Kidney epithelial cell (primary cell): ENCODE measurements around the gene NMNAT2. TPM values are rescaled to one million over a fixed set of nuclear protein-coding genes. Genes with fewer than 3 reads are reported as not detected.

Source experiments
- DNase-seq: peaks from one replicate; pipeline ENCODE4 v3.0.0-alpha.2; 2010; ENCODE audit warnings: low read depth
- H3K27me3 ChIP-seq: 2 replicates; pipeline ENCODE4 v1.6.0; 2011; ENCODE audit warnings: low read length; ENCODE audit not compliant: control insufficient read depth, insufficient read depth
- H3K36me3 ChIP-seq: 2 replicates; pipeline ENCODE4 v1.5.1; 2011; ENCODE audit warnings: low read length; ENCODE audit not compliant: control insufficient read depth, insufficient read depth
- H3K4me3 ChIP-seq: 2 replicates; pipeline ENCODE4 v1.5.1; 2011; ENCODE audit warnings: low read depth, mild to moderate bottlenecking, control low read depth, low read length
- total RNA-seq: library from RNA; depleted of rRNA; stranded (reverse); fragments of >200 nt; gene quantifications from 2 replicates; pipeline ENCODE4 v1.2.3, GENCODE V29; 2015
- TF ChIP-seq, protein P1 (sequence below): IDR thresholded peaks from 2 replicates; pipeline ENCODE4 v1.5.1; 2011; ENCODE audit warnings: mild to moderate bottlenecking, moderate library complexity, low read length, control low read depth, inconsistent platforms; ENCODE audit not compliant: insufficient read depth, poor library complexity, severe bottlenecking

NMNAT2 gene
- total RNA-seq, 1 donor from 2014 or later = 1.0 TPM

DNA sequence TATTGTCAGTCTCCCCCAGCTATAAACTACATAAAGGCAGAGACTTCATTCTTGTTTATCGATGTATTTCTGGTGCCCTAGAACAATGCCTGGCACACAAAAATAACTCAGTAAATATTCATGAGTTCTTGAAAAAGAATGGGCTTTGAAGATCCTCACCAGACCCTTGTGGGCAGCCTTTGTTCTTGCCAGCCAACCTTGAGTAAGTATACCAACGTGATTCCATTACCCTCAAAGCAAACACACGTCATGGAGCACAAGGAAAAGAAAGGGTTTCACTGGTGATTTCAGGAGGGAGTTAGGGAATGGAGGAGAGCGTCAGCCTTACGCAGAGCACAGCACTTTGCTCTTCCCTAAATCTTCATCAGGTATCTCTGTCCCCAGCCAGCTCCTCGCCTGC is 29.4 kb downstream of the NMNAT2 start:
- Histone ChIP-seq H3K36me3 (no peaks in the 10 kb centered on the region), H3K4me3 (no peak overlapping the region), H3K27me3 (no peaks in the 10 kb centered on the region)
- TF ChIP-seq, protein P1, sequence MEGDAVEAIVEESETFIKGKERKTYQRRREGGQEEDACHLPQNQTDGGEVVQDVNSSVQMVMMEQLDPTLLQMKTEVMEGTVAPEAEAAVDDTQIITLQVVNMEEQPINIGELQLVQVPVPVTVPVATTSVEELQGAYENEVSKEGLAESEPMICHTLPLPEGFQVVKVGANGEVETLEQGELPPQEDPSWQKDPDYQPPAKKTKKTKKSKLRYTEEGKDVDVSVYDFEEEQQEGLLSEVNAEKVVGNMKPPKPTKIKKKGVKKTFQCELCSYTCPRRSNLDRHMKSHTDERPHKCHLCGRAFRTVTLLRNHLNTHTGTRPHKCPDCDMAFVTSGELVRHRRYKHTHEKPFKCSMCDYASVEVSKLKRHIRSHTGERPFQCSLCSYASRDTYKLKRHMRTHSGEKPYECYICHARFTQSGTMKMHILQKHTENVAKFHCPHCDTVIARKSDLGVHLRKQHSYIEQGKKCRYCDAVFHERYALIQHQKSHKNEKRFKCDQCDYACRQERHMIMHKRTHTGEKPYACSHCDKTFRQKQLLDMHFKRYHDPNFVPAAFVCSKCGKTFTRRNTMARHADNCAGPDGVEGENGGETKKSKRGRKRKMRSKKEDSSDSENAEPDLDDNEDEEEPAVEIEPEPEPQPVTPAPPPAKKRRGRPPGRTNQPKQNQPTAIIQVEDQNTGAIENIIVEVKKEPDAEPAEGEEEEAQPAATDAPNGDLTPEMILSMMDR = no peak
- no peak for DNase-seq

DNA sequence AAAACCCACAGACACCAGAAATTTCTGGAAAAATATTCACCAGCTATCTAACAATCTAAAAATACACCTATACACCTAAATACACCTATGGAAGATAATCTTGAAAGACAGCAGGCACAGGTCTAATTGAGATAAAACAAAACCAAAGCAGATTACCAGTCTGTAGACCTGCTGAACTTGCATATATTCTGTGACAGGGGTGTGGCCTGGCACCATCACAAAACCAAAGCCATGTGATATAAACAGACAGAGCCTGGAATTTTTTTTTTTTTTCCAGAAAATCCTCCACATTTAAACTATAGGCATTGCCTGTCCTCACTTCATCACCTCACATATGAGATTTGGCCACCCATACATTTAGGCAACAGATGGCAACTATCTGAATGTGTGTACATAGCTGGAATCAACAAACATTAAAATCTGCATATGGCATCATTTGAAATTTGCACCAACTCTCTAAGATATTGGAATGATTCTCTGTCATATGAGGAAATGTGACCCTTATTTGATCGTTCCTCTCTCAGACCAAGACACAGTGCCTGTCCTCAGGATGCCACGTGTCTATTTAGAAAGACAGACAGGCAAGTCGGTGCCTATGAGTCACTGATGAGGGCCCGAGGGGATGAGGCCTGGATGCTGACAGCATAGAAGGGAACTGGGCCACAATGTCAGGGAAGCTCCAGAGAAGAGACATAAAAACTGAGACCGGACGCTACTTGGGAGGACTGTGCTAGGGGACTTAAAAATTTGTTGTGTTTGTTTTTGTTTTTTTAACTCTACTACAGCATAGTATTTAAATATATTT is 32.6 kb downstream of the NMNAT2 start:
- no peaks in the 10 kb centered on the region for H3K36me3 ChIP-seq
- no peaks in the 10 kb centered on the region for H3K27me3 ChIP-seq
- no peak for DNase-seq
- TF ChIP-seq, protein P1 = no peak
- H3K4me3 ChIP-seq = no peak overlapping the region

DNA sequence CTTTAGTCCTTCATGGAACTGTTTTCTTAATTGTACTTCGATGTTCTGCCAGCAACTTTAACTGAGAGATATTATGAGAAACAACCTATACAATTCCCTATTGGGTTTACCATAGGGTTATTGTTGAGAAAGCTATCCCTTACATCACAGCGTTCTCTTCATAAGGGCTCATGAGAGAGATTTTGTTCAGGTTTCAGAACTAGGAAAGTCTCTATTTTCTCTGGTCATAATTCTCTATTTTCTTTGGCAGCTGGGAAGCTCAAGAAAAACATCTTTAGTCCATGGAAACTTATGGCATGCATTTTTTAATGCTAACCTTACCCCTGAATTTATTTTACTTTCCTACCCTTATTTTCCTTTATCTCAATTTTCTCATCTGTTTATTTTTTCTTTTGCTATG is 38.2 kb downstream of the NMNAT2 start:
- no peaks in the 10 kb centered on the region for H3K27me3 ChIP-seq
- H3K36me3 ChIP-seq = no peaks in the 10 kb centered on the region
- no peak overlapping the region for H3K4me3 ChIP-seq
- TF ChIP-seq, protein P1 = no peak
- no peak for DNase-seq

DNA sequence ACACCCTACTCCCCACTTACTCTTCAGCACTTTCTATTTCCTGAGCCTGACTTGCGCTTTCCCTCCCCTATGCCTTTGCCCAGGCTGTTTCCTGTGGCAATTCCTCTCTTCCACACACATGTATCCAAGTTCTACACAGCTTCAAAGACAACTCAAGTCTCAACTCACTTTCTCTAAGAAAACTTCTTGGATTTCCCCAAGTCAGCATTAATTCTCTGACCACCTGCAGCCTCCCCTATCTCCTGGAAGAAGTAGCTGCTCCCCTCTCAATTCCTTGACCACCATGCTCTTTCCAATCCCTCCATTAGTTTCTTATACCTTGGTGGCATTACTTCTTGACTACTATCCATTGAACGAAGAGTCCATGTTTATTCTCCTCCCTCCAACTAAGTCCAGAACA is 42.8 kb downstream of the NMNAT2 start:
- TF ChIP-seq, protein P1 = no peak
- H3K36me3 ChIP-seq = no peaks in the 10 kb centered on the region
- DNase-seq = no peak
- no peak overlapping the region for H3K4me3 ChIP-seq
- H3K27me3 ChIP-seq = peaks cover 2% of the 10 kb centered on the region

DNA sequence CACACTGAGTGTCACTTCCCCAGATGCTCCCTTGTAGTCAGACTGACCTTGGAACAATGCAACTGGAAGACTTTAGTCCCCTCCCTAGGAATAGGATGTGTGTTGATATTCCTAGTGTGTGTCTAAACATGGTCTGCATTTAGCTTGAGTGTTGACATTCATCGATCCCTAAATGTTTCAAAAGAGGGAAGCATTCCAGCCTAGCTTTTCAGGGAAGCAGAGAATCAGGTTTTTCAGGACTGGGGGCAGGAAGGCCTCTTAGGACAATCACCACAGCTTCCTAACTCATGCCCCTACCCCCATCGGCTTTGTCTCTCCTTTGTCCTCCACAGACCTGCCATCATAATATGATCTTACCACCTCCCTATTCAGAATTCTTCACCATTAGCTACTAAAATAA is 43.4 kb downstream of the NMNAT2 start:
- Histone ChIP-seq H3K27me3 (peaks cover 3% of the 10 kb centered on the region), H3K36me3 (no peaks in the 10 kb centered on the region), H3K4me3 (no peak overlapping the region)
- DNase-seq = no peak
- TF ChIP-seq, protein P1 = no peak
